GM12873 (cell line): ENCODE measurements around the gene SLC47A1.

Source experiments
- CTCF ChIP-seq: IDR thresholded peaks from 2 replicates; pipeline ENCODE4 v1.5.1; 2012; ENCODE audit warnings: low read depth, mild to moderate bottlenecking, moderate library complexity, low read length, control low read depth; ENCODE audit not compliant: insufficient read depth; ENCODE audit errors: missing control alignments

SLC47A1 gene

GRCh38 chr17:19613979-19614378, 80.3 kb downstream of the SLC47A1 start:
- no peak for TF ChIP-seq CTCF

GRCh38 chr17:19614900-19615299, 81.2 kb downstream of the SLC47A1 start:
- TF ChIP-seq CTCF, result no peak

- no peak for TF ChIP-seq CTCF
These were observed 84.4 kb downstream of the SLC47A1 start for GRCh38 chr17:19618015-19618414.

GRCh38 chr17:19619705-19620325, 86.2 kb downstream of the SLC47A1 start:
- TF ChIP-seq CTCF, result no peak

GRCh38 chr17:19621697-19622096, 88.0 kb downstream of the SLC47A1 start:
- no peak for TF ChIP-seq CTCF

- no peak for TF ChIP-seq CTCF
These were observed 92.4 kb downstream of the SLC47A1 start for GRCh38 chr17:19626079-19626478.
